T-helper 9 cell (primary cell): ENCODE data around the gene NOA1.

Experiments used
- DNase-seq: peaks from one replicate; pipeline ENCODE4 v3.0.0-alpha.2; 2020
- total RNA-seq, 2 donors: gene quantifications; one replicate each; lab custom pipeline; 2026; lab: John Stamatoyannopoulos, UW

Gene NOA1
- 26.1 to 46.1 reads per million in 2 donors for total RNA-seq

GRCh38 chr4:56977321-56978012 lies at the start of gene NOA1:
Gene NOA1 (minus strand): TSS chr4:56977606. CDS start chr4:56977585, 21 bp downstream.
- peak; percentile 94 for DNase-seq

GRCh38 chr4:57023104-57023503 lies 45.7 kb upstream of the NOA1 start:
- no peak for DNase-seq

GRCh38 chr4:57020467-57021101 lies 43.2 kb upstream of the NOA1 start:
- no peak for DNase-seq

- no peak for DNase-seq
Observed at GRCh38 chr4:57018980-57019379, 41.6 kb upstream of the NOA1 start.

- DNase-seq, result no peak
Observed at GRCh38 chr4:57013543-57014120, 36.2 kb upstream of the NOA1 start.

- DNase-seq, result no peak
Observed at GRCh38 chr4:56999751-57000150, 22.3 kb upstream of the NOA1 start.

GRCh38 chr4:56995525-56995924 lies 18.1 kb upstream of the NOA1 start:
- no peak for DNase-seq

GRCh38 chr4:56990109-56990905 lies 12.9 kb upstream of the NOA1 start:
- DNase-seq, result no peak

- DNase-seq, result no peak
Observed at GRCh38 chr4:56986952-56987351, 9.5 kb upstream of the NOA1 start.

GRCh38 chr4:56986192-56986591 lies 8.8 kb upstream of the NOA1 start:
- no peak for DNase-seq

GRCh38 chr4:56981795-56982201 lies 4.4 kb upstream of the NOA1 start:
- DNase-seq, result no peak

GRCh38 chr4:56979421-56980072 lies 2.1 kb upstream of the NOA1 start:
- peak; percentile 10 for DNase-seq

- peak; percentile 69 for DNase-seq
Observed at GRCh38 chr4:56978750-56979303, 1.4 kb upstream of the NOA1 start, which contains the start of gene POLR2B. Gene POLR2B (plus strand): TSS chr4:56978896. CDS start chr4:56978986, 90 bp downstream.

GRCh38 chr4:56976837-56977320 lies 527 bp downstream of the NOA1 start:
- DNase-seq, result peak; percentile 33

GRCh38 chr4:56976283-56976836 lies 1.0 kb downstream of the NOA1 start:
- DNase-seq, result peak; percentile 3

- no peak for DNase-seq
Observed at GRCh38 chr4:56973336-56973735, 4.1 kb downstream of the NOA1 start.

GRCh38 chr4:56972809-56973208 lies 4.6 kb downstream of the NOA1 start:
- DNase-seq, result no peak

GRCh38 chr4:56972389-56972788 lies 5.0 kb downstream of the NOA1 start:
- DNase-seq, result no peak

- DNase-seq, result no peak
Observed at GRCh38 chr4:56971383-56971782, 6.0 kb downstream of the NOA1 start.

- no peak for DNase-seq
Observed at GRCh38 chr4:56961107-56961500, 16.3 kb downstream of the NOA1 start.

- DNase-seq, result no peak
Observed at GRCh38 chr4:56959100-56959499, 18.3 kb downstream of the NOA1 start.

GRCh38 chr4:56958111-56958517 lies 19.3 kb downstream of the NOA1 start:
- DNase-seq, result no peak
